Tibial nerve (tissue), 4 donors: ENCODE measurements around the gene MYO7A. TPM values are rescaled to one million over a fixed set of nuclear protein-coding genes. Genes with fewer than 3 reads are reported as not detected.

Experiments
- DNase-seq, 2 donors: peaks; one replicate each; pipeline ENCODE4 v3.0.0-alpha.2; 2019; ENCODE audit warnings: low spot score in 2 of 2
- H3K27ac ChIP-seq, 4 donors: fragments of 200-600 bp; sonication (generic) in 3 of 4; one replicate each; pipeline ENCODE4 v1.5.1; 2017 to 2019; ENCODE audit warnings: mild to moderate bottlenecking in 1 of 4
- H3K27me3 ChIP-seq, 2 donors: fragments of 200-600 bp; sonication (generic) in 1 of 2; one replicate each; pipeline versions ENCODE4 v1.5.1 to v1.6.0; 2017 to 2019
- H3K36me3 ChIP-seq, 3 donors: fragments of 200-600 bp; sonication (generic); one replicate each; pipeline ENCODE4 v1.5.1; 2018 to 2019
- H3K4me1 ChIP-seq, 4 donors: fragments of 200-600 bp; sonication (generic) in 3 of 4; one replicate each; pipeline ENCODE4 v1.5.1; 2017 to 2019
- H3K4me3 ChIP-seq, 4 donors: fragments of 200-600 bp; sonication (generic) in 3 of 4; one replicate each; pipeline ENCODE4 v1.5.1; 2017 to 2019; ENCODE audit warnings: mild to moderate bottlenecking in 1 of 4, moderate library complexity in 1 of 4
- H3K9me3 ChIP-seq, 4 donors: fragments of 200-600 bp; sonication (generic) in 3 of 4; one replicate each; pipeline ENCODE4 v1.5.1; 2017 to 2019
- CTCF ChIP-seq, 5 experiments: fragments of 200-600 bp in 3 of 5; fragments of 450-650 bp in 2 of 5; sonication (generic) in 3 of 5; IDR thresholded peaks; one replicate each; pipeline ENCODE4 v1.5.1; 2016 to 2019; ENCODE audit warnings: antibody characterized with exemption in 5 of 5, mild to moderate bottlenecking in 3 of 5, moderate library complexity in 2 of 5
- EP300 ChIP-seq, 2 donors: sonication (generic); formaldehyde crosslinking; IDR thresholded peaks; one replicate each; pipeline ENCODE4 v1.6.1; 2017; ENCODE audit warnings: antibody characterized with exemption in 2 of 2, mild to moderate bottlenecking in 1 of 2
- POLR2A ChIP-seq, 2 donors: fragments of 450-650 bp; IDR thresholded peaks; one replicate each; pipeline ENCODE4 v1.6.1; 2017; ENCODE audit warnings: antibody characterized with exemption in 2 of 2, mild to moderate bottlenecking in 2 of 2, moderate library complexity in 2 of 2
- WGBS, 2 donors: methylation state at CpG; one replicate each; pipeline ENCODE4 v1.1.5; 2018; 5-methylcytosine and 5-hydroxymethylcytosine counted together
- total RNA-seq, 4 donors: library from RNA; depleted of rRNA; stranded (reverse); fragments of >200 nt; gene quantifications; one replicate each; pipeline ENCODE4 v1.1.0, GENCODE V29; 2016

Gene MYO7A
- total RNA-seq, 4 donors from 2014 or later: 12.6 to 45.0 (median 24.4) TPM

DNA sequence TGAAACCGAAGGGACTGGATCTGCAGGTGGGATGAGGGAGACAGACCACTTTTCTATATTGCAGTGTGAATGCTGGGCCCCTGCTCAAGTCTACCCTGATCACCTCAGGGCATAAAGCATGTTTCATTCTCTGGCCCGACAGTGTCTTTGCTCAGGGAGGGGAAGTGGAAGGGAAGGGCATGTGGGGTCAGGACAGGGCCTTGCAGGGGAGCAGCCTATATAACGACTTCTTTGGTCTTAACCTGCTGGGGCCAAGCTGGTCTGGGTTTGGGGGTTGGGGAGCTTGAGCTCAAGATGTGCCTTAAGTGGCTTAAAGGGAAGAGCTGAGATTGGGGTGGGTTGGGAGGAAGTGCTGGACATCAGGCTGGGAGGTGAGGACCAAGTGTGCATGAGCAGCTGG is 87.1 kb downstream of the MYO7A start:
- Histone ChIP-seq H3K9me3 (no peaks in the 10 kb centered on the region), H3K27me3 (no peaks in the 10 kb centered on the region), H3K36me3 (peaks cover 0 to 27% (median 0%) of the 10 kb centered on the region in 3 donors), H3K4me1 (no peaks in the 10 kb centered on the region), H3K4me3 (no peak overlapping the region), H3K27ac (no peak overlapping the region)
- DNase-seq: no peak
- TF ChIP-seq POLR2A (IDR thresholded peaks at IDR 0.05) (no peak), EP300 (IDR thresholded peaks at IDR 0.05) (no peak), CTCF (IDR thresholded peaks at IDR 0.05) (no peak)
- 70 to 79% methylated on average over 3 of the region's 3 CpGs for WGBS, 2 donors

- H3K27me3 ChIP-seq: no peaks in the 10 kb centered on the region
- H3K9me3 ChIP-seq: no peaks in the 10 kb centered on the region
- 80 to 88% methylated on average over 2 of the region's 2 CpGs for WGBS, 2 donors
- no peak overlapping the region for H3K4me3 ChIP-seq
- DNase-seq: no peak
- TF ChIP-seq POLR2A (IDR thresholded peaks at IDR 0.05) (no peak), EP300 (IDR thresholded peaks at IDR 0.05) (no peak), CTCF (IDR thresholded peaks at IDR 0.05) (no peak)
- peaks cover 0 to 19% (median 0%) of the 10 kb centered on the region in 3 donors for H3K36me3 ChIP-seq
- no peaks in the 10 kb centered on the region for H3K4me1 ChIP-seq
- no peak overlapping the region for H3K27ac ChIP-seq
These were observed 89.1 kb downstream of the MYO7A start for GRCh38 chr11:77217156-77217555.

- 70 to 72% methylated on average over 9 of the region's 9 CpGs for WGBS, 2 donors
- TF ChIP-seq POLR2A (IDR thresholded peaks at IDR 0.05) (no peak), EP300 (IDR thresholded peaks at IDR 0.05) (no peak), CTCF (IDR thresholded peaks at IDR 0.05) (no peak)
- Histone ChIP-seq H3K4me1 (no peaks in the 10 kb centered on the region), H3K27me3 (no peaks in the 10 kb centered on the region), H3K27ac (no peak overlapping the region), H3K9me3 (no peaks in the 10 kb centered on the region), H3K4me3 (no peak overlapping the region), H3K36me3 (no peaks in the 10 kb centered on the region)
- DNase-seq: no peak
These were observed 95.8 kb downstream of the MYO7A start for GRCh38 chr11:77223797-77224196.

DNA sequence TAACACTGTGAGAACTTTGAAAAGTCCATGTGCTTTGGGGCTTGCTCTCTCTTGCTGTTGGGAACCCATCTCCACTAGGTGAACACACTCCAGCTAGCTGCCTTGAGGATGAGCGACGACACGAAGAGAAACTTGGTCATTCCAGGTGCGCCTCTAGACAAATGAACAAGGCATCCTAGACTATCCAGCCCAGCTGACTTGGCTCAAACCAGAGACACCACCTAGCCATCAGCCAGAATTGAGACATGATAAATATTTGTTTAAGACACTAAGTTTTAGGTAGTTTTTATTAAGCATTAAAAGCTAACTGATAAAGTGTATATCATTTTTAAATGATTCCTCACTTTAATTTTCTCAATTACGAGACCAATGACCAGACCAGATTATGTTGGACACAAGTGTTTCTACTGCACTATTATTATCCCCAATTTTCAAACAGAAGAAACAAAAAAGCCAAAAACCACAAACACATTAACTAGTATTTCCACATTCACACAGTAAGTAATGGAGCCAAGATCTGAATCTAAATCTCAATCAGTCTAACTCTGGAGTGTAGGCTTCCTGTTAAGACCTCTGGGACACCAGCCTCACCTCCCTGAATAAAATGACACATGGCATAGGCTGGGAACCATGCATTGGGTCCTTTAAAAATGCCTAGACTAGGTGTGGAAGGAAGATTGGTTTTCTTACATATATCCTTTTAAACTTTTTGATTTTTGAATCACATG is 103.0 kb downstream of the MYO7A start:
- DNase-seq: no peak
- TF ChIP-seq POLR2A (IDR thresholded peaks at IDR 0.05) (no peak), CTCF (IDR thresholded peaks at IDR 0.05) (no peak), EP300 (IDR thresholded peaks at IDR 0.05) (no peak)
- H3K27ac ChIP-seq: no peak overlapping the region
- no peaks in the 10 kb centered on the region for H3K9me3 ChIP-seq
- no peak overlapping the region for H3K4me3 ChIP-seq
- no peaks in the 10 kb centered on the region for H3K27me3 ChIP-seq
- H3K4me1 ChIP-seq: no peaks in the 10 kb centered on the region
- 91 to 92% methylated on average over 5 of the region's 5 CpGs for WGBS, 2 donors
- H3K36me3 ChIP-seq: no peaks in the 10 kb centered on the region

DNA sequence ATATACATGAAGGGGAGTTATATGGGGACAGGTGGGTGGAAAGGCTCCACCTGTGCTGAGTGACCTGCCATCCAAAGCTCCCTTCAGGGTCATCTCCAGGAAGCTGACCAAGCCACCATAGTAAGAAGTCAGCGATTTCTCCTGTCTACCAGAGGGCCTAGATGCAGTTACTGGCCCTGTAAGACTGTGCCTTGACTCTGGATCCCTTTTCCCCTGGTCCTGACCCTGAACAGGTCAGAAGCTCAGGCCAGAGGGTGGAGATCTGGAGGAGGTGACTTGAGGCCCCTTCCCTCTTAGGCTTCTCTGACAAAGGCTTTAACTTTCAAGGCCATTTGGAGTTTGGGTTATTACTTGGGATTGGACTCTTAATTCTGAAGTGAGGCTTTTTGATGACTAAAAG is 103.8 kb downstream of the MYO7A start:
- no peak for DNase-seq
- TF ChIP-seq EP300 (IDR thresholded peaks at IDR 0.05) (no peak), POLR2A (IDR thresholded peaks at IDR 0.05) (no peak), CTCF (IDR thresholded peaks at IDR 0.05) (no peak)
- Histone ChIP-seq H3K9me3 (no peaks in the 10 kb centered on the region), H3K27ac (no peak overlapping the region), H3K27me3 (no peaks in the 10 kb centered on the region), H3K36me3 (no peaks in the 10 kb centered on the region), H3K4me3 (no peak overlapping the region), H3K4me1 (no peaks in the 10 kb centered on the region)
- WGBS, 2 donors: 75 to 90% methylated on average over 1 of the region's 1 CpG
